Occipital lobe (tissue), 2 donors: ENCODE results near the gene ZNF280C. TPM values are rescaled to one million over a fixed set of nuclear protein-coding genes. Genes with fewer than 3 reads are reported as not detected.

Experiments used
- DNase-seq: peaks from one replicate; lab custom pipeline; 2025; lab: John Stamatoyannopoulos, UW
- total RNA-seq: library from RNA; depleted of rRNA; stranded (reverse); fragments of >200 nt; gene quantifications from one replicate; pipeline ENCODE4 v1.2.3, GENCODE V29; 2014

Gene ZNF280C
- total RNA-seq, 1 donor from 2014 or later = 13.9 TPM

DNA sequence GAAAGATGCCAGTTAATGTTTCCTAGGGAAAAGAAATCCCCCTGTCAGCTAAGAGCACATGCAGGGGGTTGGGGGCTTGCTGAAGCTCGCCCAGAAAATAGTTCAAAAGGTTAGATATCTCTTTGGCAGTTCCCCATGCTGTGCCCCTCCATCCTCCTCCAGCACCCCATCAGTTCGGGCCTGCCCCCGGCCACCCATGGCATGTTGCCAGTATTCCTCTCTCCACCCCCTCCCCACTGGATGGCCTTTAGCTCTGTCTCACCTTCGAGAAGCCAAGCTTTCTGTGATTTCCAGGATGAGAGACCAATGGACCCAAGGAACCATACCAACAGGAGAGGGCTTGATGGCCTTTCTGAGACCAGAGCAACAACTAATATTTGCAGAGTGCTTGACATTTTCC lies 91.8 kb downstream of the ZNF280C start:
- DNase-seq = no peak

DNA sequence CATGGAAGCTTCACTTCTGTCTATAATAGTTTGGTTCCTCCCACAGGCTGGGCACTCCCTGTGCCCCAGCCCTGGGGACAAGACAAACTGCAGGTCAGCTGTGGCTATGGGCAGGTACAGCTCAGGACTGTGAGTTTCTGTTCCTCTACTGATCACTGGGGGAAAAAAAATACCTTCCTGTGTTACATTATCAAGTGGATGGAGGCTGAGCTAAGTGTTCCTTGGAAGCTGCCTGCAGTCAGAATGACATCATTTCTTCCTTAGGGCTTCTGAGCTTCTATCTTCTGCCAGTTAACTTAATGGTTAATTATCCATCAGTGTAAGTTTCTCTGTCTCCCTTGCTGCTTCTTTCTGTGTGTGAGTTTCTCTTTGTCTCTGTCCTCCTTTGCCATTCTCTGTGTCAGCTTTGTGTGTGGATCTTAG lies 92.3 kb downstream of the ZNF280C start:
- no peak for DNase-seq

DNA sequence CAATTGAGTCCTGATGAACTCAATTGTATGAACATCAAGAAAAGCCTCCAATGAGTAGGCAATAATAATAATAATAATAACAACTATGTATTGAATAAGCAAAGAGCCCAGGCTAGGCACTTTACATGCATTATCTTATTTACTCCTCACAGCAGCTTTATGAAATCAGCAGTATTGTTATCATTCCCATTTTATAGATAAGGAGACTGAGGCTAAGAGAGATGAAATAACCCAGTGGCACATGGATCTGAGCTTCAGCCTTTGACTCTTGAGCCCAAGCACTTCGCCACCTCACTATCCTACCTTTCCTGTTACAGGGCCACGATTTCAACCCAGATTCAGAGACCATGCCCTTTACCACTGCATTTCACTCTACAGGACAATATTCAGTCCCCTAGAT lies 93.8 kb downstream of the ZNF280C start:
- no peak for DNase-seq

DNA sequence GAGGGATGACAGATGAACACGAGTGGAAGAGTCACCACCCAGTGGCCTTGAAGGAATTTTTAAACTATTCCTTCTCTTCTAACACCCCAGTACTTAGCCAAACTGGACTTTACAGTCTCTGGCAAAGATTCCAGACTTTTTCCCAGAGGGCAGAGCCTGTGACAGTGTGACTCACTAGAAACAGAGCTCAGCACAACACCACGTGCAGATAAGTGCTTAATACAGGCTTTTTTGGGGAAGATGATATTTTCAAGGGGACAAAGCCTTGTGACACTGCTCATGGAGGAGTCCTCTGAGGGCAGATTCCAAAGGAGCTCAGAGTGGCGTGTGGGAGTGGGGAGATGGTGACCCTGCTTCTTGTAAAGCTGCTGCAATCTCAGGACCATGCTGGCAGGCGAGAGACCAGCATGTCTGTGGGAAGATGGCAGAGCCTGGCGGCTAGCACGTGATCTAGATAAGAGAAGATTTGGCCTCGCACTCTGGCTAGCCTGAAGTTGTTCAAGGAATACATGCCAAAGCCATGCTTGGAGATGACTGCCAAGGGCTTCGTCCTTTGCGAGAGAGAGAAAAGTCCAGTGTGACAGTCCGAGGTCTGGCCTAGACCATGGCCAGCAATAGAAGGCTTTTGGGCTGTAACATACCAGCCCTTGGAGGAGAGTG lies 94.5 kb downstream of the ZNF280C start:
- no peak for DNase-seq

DNA sequence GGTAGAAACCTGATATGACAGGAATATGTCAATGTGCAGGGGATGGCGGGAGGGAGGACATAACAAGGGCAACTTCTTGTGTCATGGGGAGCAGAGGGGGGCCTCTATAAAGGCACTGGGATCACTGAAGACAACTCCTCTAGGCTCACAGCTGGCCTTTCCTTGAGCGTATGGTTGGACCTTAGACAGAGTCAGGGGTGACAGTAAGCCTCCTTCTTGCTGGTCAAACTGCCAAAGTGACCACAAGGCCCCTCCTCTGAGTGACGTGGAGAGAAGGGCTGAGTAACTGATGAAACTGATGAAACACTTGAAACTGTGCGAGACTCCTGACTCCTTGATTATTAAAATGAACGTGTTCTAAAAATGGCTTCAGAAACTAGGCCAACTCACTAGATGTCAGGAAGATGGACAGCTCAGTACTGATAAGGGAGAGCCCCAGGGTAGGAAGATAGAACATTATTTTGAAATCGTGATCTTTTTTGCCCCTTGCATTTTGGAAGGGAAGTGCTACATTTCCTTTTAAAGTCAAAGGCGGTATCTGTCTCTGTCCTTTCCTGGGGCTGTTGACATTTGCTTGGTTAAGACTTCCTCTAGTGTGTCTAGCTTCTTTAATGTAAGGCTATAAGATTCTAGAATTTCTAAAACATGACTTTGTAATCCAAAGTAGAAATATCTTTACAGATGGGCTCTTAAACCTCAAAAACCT lies 95.4 kb downstream of the ZNF280C start:
- DNase-seq = no peak

DNA sequence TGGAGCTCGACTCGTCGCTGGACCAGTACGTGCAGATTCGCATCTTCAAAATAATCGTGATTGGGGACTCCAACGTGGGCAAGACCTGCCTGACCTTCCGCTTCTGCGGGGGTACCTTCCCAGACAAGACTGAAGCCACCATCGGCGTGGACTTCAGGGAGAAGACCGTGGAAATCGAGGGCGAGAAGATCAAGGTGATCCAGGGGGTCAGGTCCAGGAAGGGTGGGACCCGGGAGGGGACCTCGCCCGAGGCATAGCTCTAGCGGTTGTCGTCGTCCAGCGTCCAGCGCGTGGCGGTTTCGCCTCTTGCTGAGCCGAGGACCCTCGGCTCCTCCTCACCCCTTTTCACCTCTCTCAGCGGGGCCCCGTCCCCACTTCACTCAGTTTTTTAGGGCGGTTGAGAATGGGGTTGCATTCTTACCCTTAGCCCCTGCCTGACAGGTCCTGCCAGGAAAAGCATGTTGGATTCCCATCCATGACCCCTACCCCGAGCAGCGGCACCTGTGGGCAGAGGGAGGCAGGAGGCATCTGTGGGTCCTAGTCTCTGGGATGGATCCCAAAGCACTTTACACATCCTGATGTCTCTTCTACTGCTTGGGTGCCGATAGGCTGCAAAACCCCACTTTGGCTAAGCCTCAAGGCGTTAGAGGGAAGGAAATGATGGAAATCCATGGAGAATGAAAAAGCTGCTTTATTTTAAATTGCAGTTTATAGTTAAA lies 96.4 kb downstream of the ZNF280C start:
- no peak for DNase-seq

DNA sequence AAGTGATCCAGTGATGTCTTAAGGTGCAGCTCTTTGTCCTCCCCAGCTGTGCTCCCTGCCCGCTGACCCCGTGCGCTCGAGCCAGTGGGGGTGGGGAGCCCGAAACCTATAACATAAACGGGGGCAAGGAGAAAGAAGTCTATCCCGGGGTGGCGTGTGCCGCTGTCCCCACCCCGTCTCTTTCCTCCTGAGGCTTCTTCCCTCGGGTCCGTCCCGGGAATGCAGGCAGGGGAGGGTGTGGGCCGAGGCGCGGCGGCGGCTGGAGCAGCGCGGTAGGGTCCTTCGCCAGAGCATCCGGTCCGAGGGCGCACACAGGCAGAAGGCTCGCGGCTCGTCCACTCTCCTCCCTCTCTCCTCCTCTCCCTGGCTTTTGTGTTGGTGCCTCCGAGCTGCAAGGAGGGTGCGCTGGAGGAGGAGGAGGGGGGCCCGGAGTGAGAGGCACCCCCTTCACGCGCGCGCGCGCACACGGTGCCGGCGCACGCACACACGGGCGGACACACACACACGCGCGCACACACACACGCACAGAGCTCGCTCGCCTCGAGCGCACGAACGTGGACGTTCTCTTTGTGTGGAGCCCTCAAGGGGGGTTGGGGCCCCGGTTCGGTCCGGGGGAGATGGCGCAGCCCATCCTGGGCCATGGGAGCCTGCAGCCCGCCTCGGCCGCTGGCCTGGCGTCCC lies 97.1 kb downstream of the ZNF280C start, which contains the start of gene RAB33A:
RAB33A (plus strand) TSS at position 517 of the 681 bp plus-strand sequence; CDS start at position 618, 101 bp downstream.
- DNase-seq = peak; percentile 61

DNA sequence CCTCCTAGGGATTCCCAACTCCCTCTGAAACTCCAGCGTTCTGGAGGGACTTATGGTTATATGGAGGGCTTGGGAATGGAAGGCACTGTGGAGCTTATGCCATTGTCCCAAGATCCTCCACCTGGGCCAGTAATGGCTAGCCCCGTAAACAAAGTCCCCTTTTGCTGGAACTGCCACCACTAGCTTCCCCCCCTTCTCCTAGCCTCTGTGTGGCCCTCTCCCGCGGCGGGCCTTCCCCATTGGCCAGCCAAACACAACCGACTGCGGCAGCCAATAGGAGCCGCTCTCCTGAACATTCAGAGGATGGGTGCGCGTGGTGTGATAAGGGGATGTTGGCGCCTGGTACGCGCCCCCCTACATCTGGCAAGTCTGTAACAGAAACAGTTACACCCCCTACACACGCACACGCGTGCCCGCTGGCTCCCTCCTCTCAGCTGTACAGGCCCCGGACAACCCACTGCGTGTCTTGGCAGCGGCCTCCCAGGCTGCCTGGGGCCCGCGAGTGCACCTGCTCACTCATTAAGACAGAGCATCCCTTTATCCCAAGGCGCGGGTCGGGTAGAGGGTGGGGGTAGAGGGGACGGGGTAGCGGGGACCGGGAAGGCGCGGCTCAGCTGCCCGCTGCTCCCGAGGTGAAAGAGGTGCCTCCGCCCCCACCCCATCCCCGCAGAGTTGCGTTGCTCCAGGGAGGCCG lies 97.8 kb downstream of the ZNF280C start:
- peak; percentile 76 for DNase-seq

DNA sequence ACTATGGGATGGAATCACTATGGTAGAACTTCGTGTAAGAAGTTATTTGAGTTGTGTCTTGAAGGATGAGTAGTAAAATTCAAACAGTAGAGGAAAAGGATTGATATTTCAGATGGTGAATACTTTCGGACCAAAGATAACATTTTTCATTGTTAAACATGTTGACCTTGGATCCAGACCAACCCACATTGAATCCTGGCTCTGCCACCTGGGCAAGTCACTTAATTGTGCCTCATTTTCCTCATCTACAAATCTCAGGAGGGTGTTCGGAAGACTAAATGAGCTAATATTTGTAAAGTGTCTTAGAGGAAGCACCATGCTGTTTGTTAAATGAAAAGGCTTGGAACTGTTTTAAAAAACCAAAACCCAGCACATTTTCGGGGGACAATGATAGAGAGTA lies 101.7 kb downstream of the ZNF280C start:
- no peak for DNase-seq

DNA sequence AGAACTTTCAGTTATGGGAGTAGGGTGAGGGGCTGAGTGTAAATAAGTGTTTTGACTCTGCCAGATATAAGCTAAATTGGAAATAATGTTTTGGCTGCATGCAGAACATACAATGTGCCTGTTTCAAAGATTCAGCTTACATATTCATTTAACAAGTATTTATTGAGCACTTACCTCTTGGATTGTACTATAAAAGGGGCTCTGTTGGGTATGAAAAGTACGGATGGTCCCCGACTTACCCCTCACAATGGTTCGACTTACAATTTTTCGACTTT lies 102.3 kb downstream of the ZNF280C start:
- no peak for DNase-seq

DNA sequence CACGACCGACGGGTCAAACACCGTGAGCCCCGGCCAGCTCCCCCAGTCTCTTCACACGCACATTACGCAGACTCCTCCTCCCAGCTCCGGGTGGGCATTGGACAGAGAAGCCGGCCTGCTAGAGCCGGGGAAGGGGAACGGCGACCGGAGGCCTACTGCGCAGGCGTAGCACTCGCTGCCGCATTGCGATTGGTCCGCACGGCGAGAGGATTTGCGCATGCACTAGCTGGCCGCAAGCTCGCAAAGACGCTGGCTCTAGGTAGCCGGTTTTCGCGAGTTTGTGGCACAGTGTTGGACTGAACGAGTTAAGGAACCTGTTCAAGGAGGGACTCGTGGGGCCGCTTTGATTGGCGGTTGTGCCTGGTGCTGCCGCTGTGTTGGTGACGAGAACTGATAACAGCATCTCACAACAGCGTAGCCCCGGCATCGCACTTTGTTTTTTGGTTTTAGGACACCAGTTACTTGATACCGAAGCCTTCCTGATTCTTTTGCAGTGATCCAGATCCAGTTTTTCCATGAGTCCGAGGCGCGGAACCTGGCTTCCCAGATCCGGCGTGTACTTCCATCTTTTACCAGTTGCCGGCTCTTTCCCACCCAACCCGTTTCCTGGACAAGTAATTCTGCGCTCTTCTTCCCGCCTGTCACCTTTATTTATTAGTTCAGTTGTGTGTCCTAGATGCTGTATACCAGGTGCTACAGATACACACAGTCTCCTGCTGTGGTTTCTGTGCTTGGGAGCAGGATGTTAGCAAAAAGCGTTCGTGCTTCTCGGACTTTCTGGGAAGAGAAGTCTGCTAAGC lies 102.8 kb downstream of the ZNF280C start, which contains the start of gene AIFM1:
AIFM1 (minus strand) TSS at position 139 of the 800 bp plus-strand sequence. CDS start 185 bp downstream, outside the sequence.
- peak; percentile 82 for DNase-seq

DNA sequence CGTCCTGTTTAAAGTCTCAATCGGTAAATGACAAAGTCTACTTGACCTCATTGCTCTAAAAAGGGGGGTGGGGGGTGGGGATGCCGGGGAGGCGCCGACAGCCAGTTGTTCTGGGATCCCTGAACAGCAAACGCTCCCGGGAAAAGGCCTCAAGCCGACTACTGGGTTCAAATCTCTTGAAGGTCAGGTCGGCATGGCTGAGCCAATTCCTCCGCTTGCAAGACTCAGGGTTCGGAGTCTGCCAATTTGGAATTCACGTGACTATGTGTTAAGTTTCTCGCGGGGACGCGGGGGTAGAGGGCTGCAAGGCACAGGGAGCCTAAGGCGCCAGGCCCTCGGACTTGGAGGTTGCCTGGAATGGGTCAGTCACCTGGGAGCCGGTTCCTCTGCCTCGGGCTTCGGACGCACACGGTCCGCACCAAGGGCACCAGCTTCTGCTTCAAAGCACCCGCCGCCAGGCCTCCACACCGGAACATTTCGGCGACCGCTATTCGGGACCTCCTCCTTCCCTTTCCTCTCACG lies 103.5 kb downstream of the ZNF280C start:
- DNase-seq = peak; percentile 48

DNA sequence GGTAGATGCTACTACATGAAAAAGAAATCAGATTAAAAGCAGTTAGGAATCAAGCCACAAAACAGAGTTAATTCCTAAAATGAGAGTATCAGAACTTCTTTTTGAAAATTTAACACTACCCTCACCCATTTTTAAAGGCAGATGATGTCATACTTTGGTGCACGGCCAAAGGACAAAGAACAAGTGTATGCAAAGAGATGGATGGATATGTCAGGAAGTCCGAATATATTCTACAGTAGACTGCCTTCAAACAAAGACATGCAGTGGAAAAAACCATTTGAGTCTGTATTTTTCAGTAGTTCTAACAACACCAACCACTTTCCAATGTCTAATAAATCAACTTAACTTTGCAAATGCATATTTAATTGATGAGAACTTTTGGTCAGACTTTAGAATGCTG lies 105.3 kb downstream of the ZNF280C start:
- no peak for DNase-seq

DNA sequence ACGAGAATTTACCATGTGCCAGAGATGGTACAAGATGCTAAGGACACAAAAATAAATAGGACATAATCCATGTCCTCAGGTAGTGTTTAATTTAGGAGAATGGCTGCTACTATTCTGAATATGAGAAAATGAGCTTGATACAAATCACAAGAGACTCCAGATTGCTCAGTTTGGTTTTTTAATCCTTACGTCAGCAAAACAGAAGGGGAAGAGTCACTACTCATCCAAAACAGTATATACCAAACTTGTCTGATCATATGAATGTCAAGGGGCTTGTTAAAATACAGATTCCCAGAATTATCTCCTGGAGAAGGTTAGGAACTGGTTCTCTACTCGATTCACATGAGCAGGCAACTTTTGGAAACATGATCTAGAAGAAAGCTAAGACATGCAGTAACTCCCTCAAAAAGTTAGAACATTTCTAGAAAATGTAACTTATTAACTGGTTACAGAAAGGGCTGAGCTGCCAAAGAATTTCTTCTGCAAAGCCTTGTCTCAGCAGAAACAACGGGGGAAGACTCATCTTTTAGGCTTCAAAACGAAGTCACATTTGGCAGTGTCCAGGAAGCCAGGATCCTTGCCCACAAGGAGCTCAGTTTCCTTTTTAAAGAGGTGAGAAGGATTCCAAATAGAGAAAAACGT lies 106.5 kb downstream of the ZNF280C start:
- no peak for DNase-seq

DNA sequence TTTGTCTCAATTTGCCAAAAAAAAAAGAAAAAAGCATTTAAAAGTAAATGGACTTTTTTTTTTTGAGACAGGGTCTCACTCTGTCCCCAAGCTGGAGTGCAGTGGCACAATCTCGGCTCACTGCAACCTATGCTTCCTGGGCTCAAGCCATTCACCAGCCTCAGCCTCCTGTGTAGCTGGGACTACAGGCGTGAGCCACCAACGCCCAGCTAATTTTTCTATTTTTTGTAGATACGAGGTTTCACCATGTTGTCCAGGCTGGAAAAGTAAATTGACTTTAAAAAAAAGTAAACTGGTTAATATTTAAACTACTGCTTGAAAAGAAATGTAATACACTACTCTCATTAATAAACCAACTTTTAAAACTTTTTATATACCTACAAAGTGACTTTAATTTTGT lies 108.9 kb downstream of the ZNF280C start:
- no peak for DNase-seq

DNA sequence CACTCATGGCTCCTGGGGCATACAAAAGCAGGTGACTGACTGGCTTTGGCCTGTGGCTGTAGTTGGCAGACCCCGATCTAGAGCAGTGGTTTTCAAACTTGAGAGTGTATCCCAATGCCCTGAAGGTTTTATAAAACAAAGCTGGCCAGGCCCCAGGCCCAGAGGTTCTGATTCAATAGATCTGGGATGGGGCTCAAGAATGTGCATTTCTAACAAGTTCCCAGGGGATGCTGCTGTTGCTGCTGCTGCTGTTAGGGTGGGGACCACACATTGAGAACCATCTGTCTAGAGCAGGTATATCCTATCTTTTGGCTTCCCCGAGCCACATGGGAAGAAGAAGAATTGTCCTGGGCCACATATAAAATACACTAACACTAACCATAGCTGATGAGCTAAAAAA lies 110.4 kb downstream of the ZNF280C start:
- no peak for DNase-seq

DNA sequence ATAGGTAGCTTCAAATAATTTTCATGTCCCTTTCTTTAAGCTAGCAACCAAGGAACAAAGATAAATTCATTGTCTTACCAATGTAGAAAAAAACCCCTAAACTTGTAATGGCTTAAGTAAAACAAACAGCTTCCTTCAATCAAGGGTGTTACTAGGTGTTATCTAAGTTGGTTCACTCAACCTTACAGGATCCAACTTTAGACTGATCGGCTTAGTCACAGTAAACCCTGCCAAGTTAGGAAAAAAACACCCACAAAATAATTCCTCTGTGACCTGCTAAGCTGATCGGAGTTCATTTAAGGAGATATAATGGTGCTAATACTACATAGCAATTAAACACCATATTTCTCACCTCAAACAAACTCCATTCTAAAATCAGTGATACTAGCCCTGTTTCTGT lies 113.1 kb downstream of the ZNF280C start:
- no peak for DNase-seq
